Adrenal gland (tissue), 5 donors: ENCODE data around the gene CACNA1B.

Experiments
- POLR2A ChIP-seq, 2 donors: fragments of 450-650 bp; IDR thresholded peaks; one replicate each; pipeline ENCODE4 v1.6.1; 2017; ENCODE audit warnings: antibody characterized with exemption in 2 of 2, mild to moderate bottlenecking in 2 of 2, moderate library complexity in 1 of 2
- TF ChIP-seq, protein P1 (sequence below), 6 experiments: fragments of 450-650 bp in 4 of 6; fragments of 200-600 bp in 2 of 6; sonication (generic) in 1 of 6; IDR thresholded peaks; 1 replicate in 5 of 6; 2 replicates in 1 of 6; pipeline versions ENCODE4 v1.5.1 to v1.8.0; 2016 to 2021; ENCODE audit warnings: antibody characterized with exemption in 6 of 6, mild to moderate bottlenecking in 2 of 6, moderate library complexity in 1 of 6
- donor health status: DM: no; HTN: no; CAD: no.

DNA sequence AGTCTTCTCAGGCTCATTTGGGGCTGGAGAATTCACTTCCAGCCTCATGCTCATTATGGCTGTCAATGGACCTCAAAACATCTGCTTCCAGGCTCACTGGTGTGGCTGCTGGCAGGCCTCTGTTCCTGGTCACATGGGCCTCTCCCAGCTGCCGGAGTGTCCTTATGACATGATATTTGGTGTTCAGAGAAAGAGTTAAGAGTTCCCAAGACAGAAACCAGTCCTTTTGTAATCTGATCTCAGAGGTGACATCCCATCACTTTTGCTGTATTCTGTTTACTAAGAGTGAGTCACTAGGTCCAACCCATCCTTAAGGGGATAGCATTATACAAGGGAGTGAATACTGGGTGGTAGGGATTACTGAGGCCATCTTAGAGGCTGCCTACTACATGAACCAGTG is 104.6 kb downstream of the CACNA1B start:
- TF ChIP-seq, protein P1, sequence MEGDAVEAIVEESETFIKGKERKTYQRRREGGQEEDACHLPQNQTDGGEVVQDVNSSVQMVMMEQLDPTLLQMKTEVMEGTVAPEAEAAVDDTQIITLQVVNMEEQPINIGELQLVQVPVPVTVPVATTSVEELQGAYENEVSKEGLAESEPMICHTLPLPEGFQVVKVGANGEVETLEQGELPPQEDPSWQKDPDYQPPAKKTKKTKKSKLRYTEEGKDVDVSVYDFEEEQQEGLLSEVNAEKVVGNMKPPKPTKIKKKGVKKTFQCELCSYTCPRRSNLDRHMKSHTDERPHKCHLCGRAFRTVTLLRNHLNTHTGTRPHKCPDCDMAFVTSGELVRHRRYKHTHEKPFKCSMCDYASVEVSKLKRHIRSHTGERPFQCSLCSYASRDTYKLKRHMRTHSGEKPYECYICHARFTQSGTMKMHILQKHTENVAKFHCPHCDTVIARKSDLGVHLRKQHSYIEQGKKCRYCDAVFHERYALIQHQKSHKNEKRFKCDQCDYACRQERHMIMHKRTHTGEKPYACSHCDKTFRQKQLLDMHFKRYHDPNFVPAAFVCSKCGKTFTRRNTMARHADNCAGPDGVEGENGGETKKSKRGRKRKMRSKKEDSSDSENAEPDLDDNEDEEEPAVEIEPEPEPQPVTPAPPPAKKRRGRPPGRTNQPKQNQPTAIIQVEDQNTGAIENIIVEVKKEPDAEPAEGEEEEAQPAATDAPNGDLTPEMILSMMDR (IDR thresholded peaks at IDR 0.05): no peak
- no peak for TF ChIP-seq POLR2A (IDR thresholded peaks at IDR 0.05)
